GM23338 (cell line): ENCODE results near the gene BPTF. TPM values are rescaled to one million over a fixed set of nuclear protein-coding genes. Genes with fewer than 3 reads are reported as not detected.

Experiments
- ATAC-seq: fragments of 200-7000 bp; cut with Tn5 transposase; 3 replicates; pipeline ENCODE4 v1.9.1; 2020
- DNase-seq: peaks from one replicate; pipeline ENCODE4 v3.0.0-alpha.2; 2015; ENCODE audit warnings: low spot score
- H2AFZ ChIP-seq: fragments of 200-600 bp; sonication (generic); 2 replicates; pipeline ENCODE4 v1.8.0; 2016; ENCODE audit warnings: antibody characterized with exemption, mild to moderate bottlenecking, moderate library complexity
- H3F3A ChIP-seq: fragments of 200-600 bp; sonication (generic); replicated peaks from 2 replicates; pipeline ENCODE4 v1.8.0; 2017; ENCODE audit warnings: antibody characterized with exemption, mixed run types, low read depth
- H3K27ac ChIP-seq: fragments of 200-600 bp; sonication (generic); 2 replicates; pipeline ENCODE4 v1.6.1; 2016; ENCODE audit warnings: low read depth
- H3K27me3 ChIP-seq: fragments of 200-600 bp; sonication (generic); 2 replicates; pipeline ENCODE4 v1.8.0; 2016; ENCODE audit warnings: mild to moderate bottlenecking, mixed run types, moderate library complexity; ENCODE audit not compliant: insufficient read depth
- H3K36me3 ChIP-seq: fragments of 200-600 bp; sonication (generic); 2 replicates; pipeline ENCODE4 v1.8.0; 2016; ENCODE audit warnings: mild to moderate bottlenecking; ENCODE audit not compliant: insufficient read depth
- H3K4me1 ChIP-seq: fragments of 200-600 bp; sonication (generic); 2 replicates; pipeline ENCODE4 v1.8.0; 2016; ENCODE audit warnings: mild to moderate bottlenecking, moderate library complexity; ENCODE audit not compliant: insufficient read depth
- H3K4me2 ChIP-seq: fragments of 200-600 bp; sonication (generic); 2 replicates; pipeline ENCODE4 v1.7.1; 2017; ENCODE audit warnings: mixed run types
- H3K4me3 ChIP-seq: fragments of 200-600 bp; sonication (generic); 2 replicates; pipeline ENCODE4 v1.6.1; 2016; ENCODE audit warnings: mixed run types
- H3K79me2 ChIP-seq: fragments of 200-600 bp; sonication (generic); replicated peaks from 2 replicates; pipeline ENCODE4 v1.8.0; 2017; ENCODE audit warnings: mild to moderate bottlenecking; ENCODE audit not compliant: insufficient read depth
- H3K9me2 ChIP-seq: fragments of 200-600 bp; sonication (generic); 2 replicates; pipeline ENCODE4 v1.8.0; 2017; ENCODE audit not compliant: insufficient read depth
- H4K20me1 ChIP-seq: fragments of 200-600 bp; sonication (generic); replicated peaks from 2 replicates; pipeline ENCODE4 v1.8.0; 2017; ENCODE audit warnings: mild to moderate bottlenecking; ENCODE audit not compliant: insufficient read depth
- H3K27ac Mint-ChIP-seq: 2 replicates; pipeline ENCODE4 v1.8.0; 2020; ENCODE audit warnings: inconsistent platforms, mild to moderate bottlenecking, moderate library complexity, mixed read lengths
- H3K27me3 Mint-ChIP-seq: 3 replicates; pipeline ENCODE4 v1.8.0; 2022; ENCODE audit warnings: low read depth, mild to moderate bottlenecking, moderate library complexity, mixed read lengths, inconsistent platforms; ENCODE audit not compliant: insufficient read depth, poor library complexity
- H3K36me3 Mint-ChIP-seq: 3 replicates; pipeline ENCODE4 v1.8.0; 2021; ENCODE audit warnings: low read depth, mild to moderate bottlenecking, inconsistent platforms, moderate library complexity, mixed read lengths
- H3K4me1 Mint-ChIP-seq: 3 replicates; pipeline ENCODE4 v1.8.0; 2020; ENCODE audit warnings: mild to moderate bottlenecking, inconsistent platforms, mixed read lengths
- H3K4me3 Mint-ChIP-seq: 3 replicates; pipeline ENCODE4 v1.8.0; 2021; ENCODE audit warnings: moderate library complexity, mild to moderate bottlenecking, inconsistent platforms, mixed read lengths
- H3K9me3 Mint-ChIP-seq: 3 replicates; pipeline ENCODE4 v1.8.0; 2020; ENCODE audit warnings: moderate library complexity, mild to moderate bottlenecking, inconsistent platforms, mixed read lengths
- CREB1 ChIP-seq: fragments of 250-450 bp; sonication (Bioruptor Pico); IDR thresholded peaks from 2 replicates; pipeline ENCODE4 v1.5.0; 2020; ENCODE audit warnings: low read depth, mild to moderate bottlenecking, moderate library complexity
- EZH2 ChIP-seq: fragments of 200-600 bp; sonication (generic); IDR thresholded peaks from one replicate; pipeline ENCODE4 v1.8.0; 2017; ENCODE audit warnings: antibody characterized with exemption, mild to moderate bottlenecking, low read depth; ENCODE audit not compliant: unreplicated experiment
- JUNB ChIP-seq: IDR thresholded peaks from one replicate; pipeline ENCODE4 v1.6.1; 2016; ENCODE audit warnings: antibody characterized with exemption; ENCODE audit not compliant: unreplicated experiment
- POLR2AphosphoS5 ChIP-seq: IDR thresholded peaks from 2 replicates; pipeline ENCODE4 v1.6.1; 2016; ENCODE audit warnings: antibody characterized with exemption, low read depth
- ZNF331 ChIP-seq: fragments of 250-450 bp; sonication (Bioruptor Pico); IDR thresholded peaks from 2 replicates; pipeline ENCODE4 v1.5.0; 2020; ENCODE audit warnings: low read depth, mild to moderate bottlenecking, moderate library complexity
- polyA plus RNA-seq: library from polyadenylated mRNA; unstranded; fragments of >200 nt; fragmentation: Nextera tagmentation; extraction: Ambion mirVana; gene quantifications from 2 replicates; pipeline ENCODE4 v1.2.1, GENCODE V29; 2016
- total RNA-seq: library from RNA; depleted of rRNA; stranded (reverse); fragments of >200 nt; shearing (Covaris generic); gene quantifications from 2 replicates; pipeline ENCODE4 v1.2.3, GENCODE V29; 2014
- TF ChIP-seq, protein P1 (sequence below): IDR thresholded peaks from 2 replicates; pipeline ENCODE4 v1.6.1; 2016; ENCODE audit warnings: antibody characterized with exemption
- TF ChIP-seq, protein P2 (sequence below), 2 experiments: fragments of 200-600 bp in 1 of 2; sonication (generic) in 1 of 2; conservative IDR thresholded peaks; 2 replicates each; pipeline versions ENCODE4 v1.5.1 to v1.6.1; 2016 to 2017; ENCODE audit warnings: antibody characterized with exemption in 2 of 2, low read depth in 2 of 2, mild to moderate bottlenecking in 2 of 2, moderate library complexity in 1 of 2
- TF ChIP-seq, protein P3 (sequence below): IDR thresholded peaks from one replicate; pipeline ENCODE4 v1.6.1; 2018; ENCODE audit warnings: antibody characterized with exemption; ENCODE audit not compliant: unreplicated experiment

The BPTF gene
- total and polyA plus RNA-seq, 2 experiments from 2014 or later, result 161 to 179 TPM

DNA sequence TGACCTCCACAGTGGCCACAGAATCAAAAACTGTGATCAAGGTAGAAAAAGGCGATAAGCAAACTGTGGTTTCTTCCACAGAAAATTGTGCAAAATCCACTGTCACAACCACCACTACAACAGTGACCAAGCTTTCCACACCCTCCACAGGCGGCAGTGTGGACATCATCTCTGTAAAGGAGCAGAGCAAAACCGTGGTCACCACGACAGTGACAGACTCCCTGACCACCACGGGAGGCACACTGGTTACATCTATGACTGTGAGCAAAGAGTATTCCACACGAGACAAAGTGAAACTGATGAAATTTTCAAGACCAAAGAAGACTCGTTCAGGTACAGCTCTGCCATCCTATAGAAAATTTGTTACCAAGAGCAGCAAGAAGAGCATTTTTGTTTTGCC lies 87.4 kb downstream of the BPTF start:
- Mint-ChIP-seq H3K36me3 (peaks cover 79% of the 10 kb centered on the region), H3K9me3 (no peaks in the 10 kb centered on the region), H3K4me1 (no peaks in the 10 kb centered on the region), H3K27ac (no peak overlapping the region), H3K27me3 (peaks cover 2% of the 10 kb centered on the region), H3K4me3 (no peak overlapping the region)
- no peak for DNase-seq
- no peak overlapping the region for H3K4me2 ChIP-seq
- no peak overlapping the region for H2AFZ ChIP-seq
- ATAC-seq, result no peak
- H3K36me3 ChIP-seq, result peaks cover 23% of the 10 kb centered on the region
- TF ChIP-seq, protein P1, sequence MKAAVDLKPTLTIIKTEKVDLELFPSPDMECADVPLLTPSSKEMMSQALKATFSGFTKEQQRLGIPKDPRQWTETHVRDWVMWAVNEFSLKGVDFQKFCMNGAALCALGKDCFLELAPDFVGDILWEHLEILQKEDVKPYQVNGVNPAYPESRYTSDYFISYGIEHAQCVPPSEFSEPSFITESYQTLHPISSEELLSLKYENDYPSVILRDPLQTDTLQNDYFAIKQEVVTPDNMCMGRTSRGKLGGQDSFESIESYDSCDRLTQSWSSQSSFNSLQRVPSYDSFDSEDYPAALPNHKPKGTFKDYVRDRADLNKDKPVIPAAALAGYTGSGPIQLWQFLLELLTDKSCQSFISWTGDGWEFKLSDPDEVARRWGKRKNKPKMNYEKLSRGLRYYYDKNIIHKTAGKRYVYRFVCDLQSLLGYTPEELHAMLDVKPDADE, result no peak
- TF ChIP-seq EZH2, result no peak
- TF ChIP-seq, protein P2, sequence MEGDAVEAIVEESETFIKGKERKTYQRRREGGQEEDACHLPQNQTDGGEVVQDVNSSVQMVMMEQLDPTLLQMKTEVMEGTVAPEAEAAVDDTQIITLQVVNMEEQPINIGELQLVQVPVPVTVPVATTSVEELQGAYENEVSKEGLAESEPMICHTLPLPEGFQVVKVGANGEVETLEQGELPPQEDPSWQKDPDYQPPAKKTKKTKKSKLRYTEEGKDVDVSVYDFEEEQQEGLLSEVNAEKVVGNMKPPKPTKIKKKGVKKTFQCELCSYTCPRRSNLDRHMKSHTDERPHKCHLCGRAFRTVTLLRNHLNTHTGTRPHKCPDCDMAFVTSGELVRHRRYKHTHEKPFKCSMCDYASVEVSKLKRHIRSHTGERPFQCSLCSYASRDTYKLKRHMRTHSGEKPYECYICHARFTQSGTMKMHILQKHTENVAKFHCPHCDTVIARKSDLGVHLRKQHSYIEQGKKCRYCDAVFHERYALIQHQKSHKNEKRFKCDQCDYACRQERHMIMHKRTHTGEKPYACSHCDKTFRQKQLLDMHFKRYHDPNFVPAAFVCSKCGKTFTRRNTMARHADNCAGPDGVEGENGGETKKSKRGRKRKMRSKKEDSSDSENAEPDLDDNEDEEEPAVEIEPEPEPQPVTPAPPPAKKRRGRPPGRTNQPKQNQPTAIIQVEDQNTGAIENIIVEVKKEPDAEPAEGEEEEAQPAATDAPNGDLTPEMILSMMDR (conservative IDR thresholded peaks at IDR 0.05; ENCODE audit: low read depth in 2 of 2), result no peak
- peaks cover 24% of the 10 kb centered on the region for H3K79me2 ChIP-seq
- peaks cover 3% of the 10 kb centered on the region; the same call in 1 of the 2 replicates for H3F3A ChIP-seq
- H3K27ac ChIP-seq, result no peak overlapping the region
- H4K20me1 ChIP-seq, result no peaks in the 10 kb centered on the region
- H3K4me3 ChIP-seq, result no peak overlapping the region
- H3K27me3 ChIP-seq, result no peaks in the 10 kb centered on the region
- no peaks in the 10 kb centered on the region for H3K9me2 ChIP-seq
- H3K4me1 ChIP-seq, result no peaks in the 10 kb centered on the region

DNA sequence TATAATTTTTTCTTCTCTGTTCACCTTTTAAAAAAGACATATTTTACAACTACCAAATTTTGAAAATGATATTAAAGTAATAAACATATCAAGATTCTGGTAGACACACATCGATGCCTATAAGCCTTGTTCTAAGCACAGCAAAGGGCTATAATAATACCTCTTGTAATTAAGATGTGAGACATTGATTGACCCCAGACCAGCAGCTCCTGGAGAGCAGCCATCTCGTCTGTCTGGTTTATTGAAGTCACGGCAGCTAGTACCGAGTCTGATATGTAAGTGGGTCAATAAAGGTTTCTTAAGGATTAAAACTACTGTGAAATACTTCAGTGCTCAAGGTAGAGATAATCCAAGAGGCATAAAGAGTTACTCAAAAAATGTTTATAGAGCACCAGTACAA lies 94.9 kb downstream of the BPTF start:
- H4K20me1 ChIP-seq, result peaks cover 5% of the 10 kb centered on the region
- Mint-ChIP-seq H3K36me3 (peaks cover 67% of the 10 kb centered on the region), H3K4me3 (no peak overlapping the region), H3K9me3 (no peaks in the 10 kb centered on the region), H3K27me3 (peaks cover 3% of the 10 kb centered on the region), H3K27ac (no peak overlapping the region), H3K4me1 (no peaks in the 10 kb centered on the region)
- H3K36me3 ChIP-seq, result peaks cover 53% of the 10 kb centered on the region
- no peak overlapping the region for H3K4me2 ChIP-seq
- H3K27me3 ChIP-seq, result no peaks in the 10 kb centered on the region
- ATAC-seq (no peak), DNase-seq (no peak)
- TF ChIP-seq, protein P2 (conservative IDR thresholded peaks at IDR 0.05; ENCODE audit: low read depth in 2 of 2), result no peak
- TF ChIP-seq EZH2 (no peak), POLR2AphosphoS5 (no peak), JUNB (no peak), ZNF331 (CRISPR knock-in tag) (no peak), CREB1 (CRISPR knock-in tag) (no peak)
- TF ChIP-seq, protein P3, sequence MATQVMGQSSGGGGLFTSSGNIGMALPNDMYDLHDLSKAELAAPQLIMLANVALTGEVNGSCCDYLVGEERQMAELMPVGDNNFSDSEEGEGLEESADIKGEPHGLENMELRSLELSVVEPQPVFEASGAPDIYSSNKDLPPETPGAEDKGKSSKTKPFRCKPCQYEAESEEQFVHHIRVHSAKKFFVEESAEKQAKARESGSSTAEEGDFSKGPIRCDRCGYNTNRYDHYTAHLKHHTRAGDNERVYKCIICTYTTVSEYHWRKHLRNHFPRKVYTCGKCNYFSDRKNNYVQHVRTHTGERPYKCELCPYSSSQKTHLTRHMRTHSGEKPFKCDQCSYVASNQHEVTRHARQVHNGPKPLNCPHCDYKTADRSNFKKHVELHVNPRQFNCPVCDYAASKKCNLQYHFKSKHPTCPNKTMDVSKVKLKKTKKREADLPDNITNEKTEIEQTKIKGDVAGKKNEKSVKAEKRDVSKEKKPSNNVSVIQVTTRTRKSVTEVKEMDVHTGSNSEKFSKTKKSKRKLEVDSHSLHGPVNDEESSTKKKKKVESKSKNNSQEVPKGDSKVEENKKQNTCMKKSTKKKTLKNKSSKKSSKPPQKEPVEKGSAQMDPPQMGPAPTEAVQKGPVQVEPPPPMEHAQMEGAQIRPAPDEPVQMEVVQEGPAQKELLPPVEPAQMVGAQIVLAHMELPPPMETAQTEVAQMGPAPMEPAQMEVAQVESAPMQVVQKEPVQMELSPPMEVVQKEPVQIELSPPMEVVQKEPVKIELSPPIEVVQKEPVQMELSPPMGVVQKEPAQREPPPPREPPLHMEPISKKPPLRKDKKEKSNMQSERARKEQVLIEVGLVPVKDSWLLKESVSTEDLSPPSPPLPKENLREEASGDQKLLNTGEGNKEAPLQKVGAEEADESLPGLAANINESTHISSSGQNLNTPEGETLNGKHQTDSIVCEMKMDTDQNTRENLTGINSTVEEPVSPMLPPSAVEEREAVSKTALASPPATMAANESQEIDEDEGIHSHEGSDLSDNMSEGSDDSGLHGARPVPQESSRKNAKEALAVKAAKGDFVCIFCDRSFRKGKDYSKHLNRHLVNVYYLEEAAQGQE, result no peak
- H3K4me3 ChIP-seq, result no peak overlapping the region
- H3F3A ChIP-seq, result no peaks in the 10 kb centered on the region
- no peaks in the 10 kb centered on the region for H3K4me1 ChIP-seq
- H2AFZ ChIP-seq, result no peak overlapping the region
- peaks cover 7% of the 10 kb centered on the region for H3K79me2 ChIP-seq
- no peak overlapping the region for H3K27ac ChIP-seq
- no peaks in the 10 kb centered on the region for H3K9me2 ChIP-seq
